Measurements from ENCODE around the gene PGA4. TPM values are rescaled to one million over a fixed set of nuclear protein-coding genes. Genes with fewer than 3 reads are reported as not detected.
"Not testable (repeated sequence)": the region's sequence is repeated elsewhere in the genome, so short reads cannot be mapped to it uniquely, and the experiment has no call there.

The PGA4 gene
- total and polyA plus RNA-seq, 2 of the 8 experiments (the other 6 are each of a cell fraction or from before 2014, with no cell fraction given) = 1.3 TPM; not detected in 1

GRCh38 chr11:61202950-61203746 is 19.0 kb upstream of the PGA4 start, which contains the start of gene PGA3:
TSS of gene PGA3 (plus strand) at chr11:61203515. CDS start at chr11:61203565, 50 bp downstream.
- H3K4ac ChIP-seq (replicated peaks; ENCODE audit: insufficient read length, low read depth, low read length); H3K27me3 ChIP-seq (replicated peaks in 1 of 4; ENCODE audit: control insufficient read depth in 3 of 4, extremely low read depth in 1 of 4, insufficient read depth in 3 of 4, low read length in 3 of 4); H2BK12ac ChIP-seq (ENCODE audit: low read depth, low read length); H3K79me1 ChIP-seq (ENCODE audit: low read depth, low read length); H3K23me2 ChIP-seq (ENCODE audit: low read depth, low read length); H2BK20ac ChIP-seq (ENCODE audit: low read length); H3K4me2 ChIP-seq (ENCODE audit: insufficient read depth in 1 of 2, low read depth in 2 of 2, low read length in 2 of 2); H3K14ac ChIP-seq (ENCODE audit: insufficient read length); H4K8ac ChIP-seq (ENCODE audit: extremely low read depth, insufficient read depth, low read length); H3K36me3 ChIP-seq (ENCODE audit: control insufficient read depth in 2 of 4, insufficient read depth in 4 of 4, low read length in 3 of 4); H3K56ac ChIP-seq (replicated peaks; ENCODE audit: insufficient read length, low read depth, low read length); H3K23ac ChIP-seq (ENCODE audit: insufficient read length); H3K9ac ChIP-seq (replicated peaks in 1 of 4; ENCODE audit: extremely low read depth in 1 of 4, low read depth in 3 of 4, low read length in 3 of 4); H3K4me3 ChIP-seq (ENCODE audit: extremely low read depth in 1 of 4, insufficient read depth in 2 of 4, low read depth in 3 of 4, low read length in 4 of 4); H2AK5ac ChIP-seq (ENCODE audit: low read depth, low read length); H3K27ac ChIP-seq (ENCODE audit: low read depth, low read length); H3K9me3 ChIP-seq (ENCODE audit: insufficient read depth in 2 of 2, low read depth in 1 of 2, low read length in 1 of 2); H2BK120ac ChIP-seq (replicated peaks; ENCODE audit: low read depth, low read length); H4K5ac ChIP-seq (ENCODE audit: insufficient read length, low read depth, low read length); H4K20me1 ChIP-seq (replicated peaks in 1 of 2; ENCODE audit: control insufficient read depth in 1 of 2, insufficient read depth in 2 of 2, low read length in 2 of 2); POLR2A ChIA-PET (ENCODE audit: partially characterized antibody); H3K4me1 ChIP-seq (replicated peaks in 1 of 4; ENCODE audit: control insufficient read depth in 3 of 4, insufficient read depth in 4 of 4, low read length in 3 of 4); H2BK5ac ChIP-seq (ENCODE audit: low read depth, low read length); FAIRE-seq; H4K91ac ChIP-seq (replicated peaks; ENCODE audit: insufficient read length, low read length); H2BK15ac ChIP-seq (ENCODE audit: low read length); H3K18ac ChIP-seq (ENCODE audit: extremely low read depth, low read length); H2AFZ ChIP-seq (ENCODE audit: low read length); H3K79me2 ChIP-seq (ENCODE audit: control insufficient read depth in 1 of 2, insufficient read depth in 2 of 2, low read length in 2 of 2); DNase-seq (ENCODE audit: low read depth in 1 of 2, low spot score in 2 of 2): not testable (repeated sequence)
- CTCF ChIA-PET (ENCODE audit: partially characterized antibody) = interaction anchor here (0.7 to 1.7 kb wide), 2 partner anchors 15 to 19 kb away, joined by 4 to 5 read pairs; no protein-coding TSS in a partner anchor
- 79% methylated on average over 9 of the region's 18 CpGs; no CpG with 5 or more reads in 1 of the 2 experiments for WGBS, 2 experiments (ENCODE audit: extremely low coverage in 1 of 2, insufficient coverage in 1 of 2, insufficient read length in 1 of 2, insufficient replicate concordance in 2 of 2, low coverage in 1 of 2, low lambda C conversion rate in 2 of 2, missing lambda C conversion rate in 1 of 2)

GRCh38 chr11:61203873-61204272 is 18.3 kb upstream of the PGA4 start:
- H3K4me2 ChIP-seq (ENCODE audit: insufficient read depth in 1 of 2, low read depth in 2 of 2, low read length in 2 of 2); H3K9me3 ChIP-seq (ENCODE audit: insufficient read depth in 2 of 2, low read depth in 1 of 2, low read length in 1 of 2); H4K91ac ChIP-seq (replicated peaks; ENCODE audit: insufficient read length, low read length); H2BK5ac ChIP-seq (ENCODE audit: low read depth, low read length); H4K5ac ChIP-seq (ENCODE audit: insufficient read length, low read depth, low read length); H2BK12ac ChIP-seq (ENCODE audit: low read depth, low read length); H3K4me1 ChIP-seq (replicated peaks in 1 of 4; ENCODE audit: control insufficient read depth in 3 of 4, insufficient read depth in 4 of 4, low read length in 3 of 4); H2AK5ac ChIP-seq (ENCODE audit: low read depth, low read length); H3K4ac ChIP-seq (replicated peaks; ENCODE audit: insufficient read length, low read depth, low read length); H3K79me2 ChIP-seq (ENCODE audit: control insufficient read depth in 1 of 2, insufficient read depth in 2 of 2, low read length in 2 of 2); H4K20me1 ChIP-seq (replicated peaks in 1 of 2; ENCODE audit: control insufficient read depth in 1 of 2, insufficient read depth in 2 of 2, low read length in 2 of 2); H3K56ac ChIP-seq (replicated peaks; ENCODE audit: insufficient read length, low read depth, low read length); H3K23ac ChIP-seq (ENCODE audit: insufficient read length); H3K27me3 ChIP-seq (replicated peaks in 1 of 4; ENCODE audit: control insufficient read depth in 3 of 4, extremely low read depth in 1 of 4, insufficient read depth in 3 of 4, low read length in 3 of 4); H2BK15ac ChIP-seq (ENCODE audit: low read length); H3K14ac ChIP-seq (ENCODE audit: insufficient read length); H2AFZ ChIP-seq (ENCODE audit: low read length); POLR2A ChIA-PET (ENCODE audit: partially characterized antibody); H3K36me3 ChIP-seq (ENCODE audit: control insufficient read depth in 2 of 4, insufficient read depth in 4 of 4, low read length in 3 of 4); H4K8ac ChIP-seq (ENCODE audit: extremely low read depth, insufficient read depth, low read length); H3K27ac ChIP-seq (ENCODE audit: low read depth, low read length); FAIRE-seq; DNase-seq (ENCODE audit: low read depth in 1 of 2, low spot score in 2 of 2); H3K18ac ChIP-seq (ENCODE audit: extremely low read depth, low read length); CTCF ChIA-PET (ENCODE audit: partially characterized antibody); H3K23me2 ChIP-seq (ENCODE audit: low read depth, low read length); H3K9ac ChIP-seq (replicated peaks in 1 of 4; ENCODE audit: extremely low read depth in 1 of 4, low read depth in 3 of 4, low read length in 3 of 4); H3K79me1 ChIP-seq (ENCODE audit: low read depth, low read length); H2BK20ac ChIP-seq (ENCODE audit: low read length); H2BK120ac ChIP-seq (replicated peaks; ENCODE audit: low read depth, low read length); H3K4me3 ChIP-seq (ENCODE audit: extremely low read depth in 1 of 4, insufficient read depth in 2 of 4, low read depth in 3 of 4, low read length in 4 of 4): not testable (repeated sequence)
- whole genome bisulfite sequencing, 2 experiments (ENCODE audit: extremely low coverage in 1 of 2, insufficient coverage in 1 of 2, insufficient read length in 1 of 2, insufficient replicate concordance in 2 of 2, low coverage in 1 of 2, low lambda C conversion rate in 2 of 2, missing lambda C conversion rate in 1 of 2) = no CpG with 5 or more reads among the region's 5 CpGs
